MV-4-11 (cell line): ENCODE data around the gene KCNK7.

Experiments used
- DNase-seq: peaks from one replicate; lab custom pipeline; 2025; lab: John Stamatoyannopoulos, UW

Gene KCNK7

GRCh38 chr11:65611028-65611757 lies 15.6 kb upstream of the KCNK7 start:
- peak; percentile 68 for DNase-seq

- no peak for DNase-seq
These were observed 14.8 kb upstream of the KCNK7 start for GRCh38 chr11:65610404-65610803.

GRCh38 chr11:65609665-65610064 lies 14.1 kb upstream of the KCNK7 start:
- DNase-seq = no peak

GRCh38 chr11:65609229-65609628 lies 13.6 kb upstream of the KCNK7 start:
- DNase-seq = no peak

- no peak for DNase-seq
These were observed 12.2 kb upstream of the KCNK7 start for GRCh38 chr11:65607614-65608426.

GRCh38 chr11:65606876-65607613 lies 11.4 kb upstream of the KCNK7 start:
- DNase-seq = no peak

GRCh38 chr11:65604258-65604657 lies 8.7 kb upstream of the KCNK7 start:
- DNase-seq = no peak

GRCh38 chr11:65599955-65600246 lies 4.3 kb upstream of the KCNK7 start:
- no peak for DNase-seq

GRCh38 chr11:65599216-65599954 lies 3.8 kb upstream of the KCNK7 start:
- DNase-seq = no peak

GRCh38 chr11:65598258-65598699 lies 2.7 kb upstream of the KCNK7 start:
- no peak for DNase-seq

GRCh38 chr11:65596520-65596919 lies 920 bp upstream of the KCNK7 start:
- DNase-seq = no peak

GRCh38 chr11:65595131-65595530 lies 469 bp downstream of the KCNK7 start:
- DNase-seq = no peak

- peak; percentile 30 for DNase-seq
These were observed 1.8 kb downstream of the KCNK7 start for GRCh38 chr11:65593518-65594414.

GRCh38 chr11:65592858-65593517 lies 2.6 kb downstream of the KCNK7 start:
- no peak for DNase-seq

GRCh38 chr11:65591939-65592857 lies 3.4 kb downstream of the KCNK7 start:
- no peak for DNase-seq

- no peak for DNase-seq
These were observed 5.3 kb downstream of the KCNK7 start for GRCh38 chr11:65590240-65590738.

GRCh38 chr11:65589444-65590239 lies 6.0 kb downstream of the KCNK7 start:
- no peak for DNase-seq
